Skeletal muscle tissue (tissue), 4 donors: ENCODE measurements around the gene TRAM2. TPM values are rescaled to one million over a fixed set of nuclear protein-coding genes. Genes with fewer than 3 reads are reported as not detected.

ENCODE experiments used
- H3K27ac ChIP-seq: one replicate; pipeline ENCODE4 v1.7.0; 2013; ENCODE audit warnings: mild to moderate bottlenecking, low read depth, low read length, inconsistent platforms
- H3K27me3 ChIP-seq, 3 donors: one replicate each; pipeline ENCODE4 v1.7.0; 2013; ENCODE audit warnings: low read length in 3 of 3; ENCODE audit not compliant: control insufficient read depth in 3 of 3, insufficient read depth in 3 of 3
- H3K36me3 ChIP-seq, 3 donors: one replicate each; pipeline ENCODE4 v1.7.0; 2013; ENCODE audit warnings: low read length in 3 of 3; ENCODE audit not compliant: control insufficient read depth in 3 of 3, insufficient read depth in 3 of 3
- H3K4me1 ChIP-seq, 3 donors: one replicate each; pipeline ENCODE4 v1.7.0; 2013; ENCODE audit warnings: low read length in 3 of 3, mild to moderate bottlenecking in 3 of 3; ENCODE audit not compliant: control insufficient read depth in 3 of 3, insufficient read depth in 3 of 3
- H3K4me3 ChIP-seq, 3 donors: one replicate each; pipeline ENCODE4 v1.7.0; 2013; ENCODE audit warnings: low read length in 3 of 3
- H3K9ac ChIP-seq, 3 donors: one replicate each; pipeline ENCODE4 v1.7.0; 2013; ENCODE audit warnings: low read length in 3 of 3, mild to moderate bottlenecking in 3 of 3, moderate library complexity in 2 of 3, low read depth in 1 of 3
- H3K9me3 ChIP-seq, 3 donors: one replicate each; pipeline ENCODE4 v1.7.0; 2013; ENCODE audit warnings: low read length in 3 of 3; ENCODE audit not compliant: control insufficient read depth in 3 of 3
- total RNA-seq: library from RNA; depleted of rRNA; stranded (reverse); fragments of >200 nt; gene quantifications from one replicate; pipeline ENCODE4 v1.2.3, GENCODE V29; 2014
- donor health status: Osteomylitis.

TRAM2 gene
- total RNA-seq, 1 donor from 2014 or later = 13.6 TPM

GRCh38 chr6:52549428-52549827 lies 27.4 kb downstream of the TRAM2 start:
- no peak overlapping the region for H3K4me3 ChIP-seq
- no peak overlapping the region for H3K9ac ChIP-seq
- H3K36me3 ChIP-seq = no peaks in the 10 kb centered on the region
- H3K4me1 ChIP-seq = peaks cover 33 to 45% (median 35%) of the 10 kb centered on the region in 3 donors
- peaks cover 0 to 2% (median 0%) of the 10 kb centered on the region in 3 donors for H3K27me3 ChIP-seq
- H3K9me3 ChIP-seq = no peaks in the 10 kb centered on the region
- H3K27ac ChIP-seq = no peak overlapping the region

GRCh38 chr6:52548999-52549398 lies 27.9 kb downstream of the TRAM2 start:
- no peak overlapping the region for H3K27ac ChIP-seq
- peaks cover 0 to 2% (median 0%) of the 10 kb centered on the region in 3 donors for H3K27me3 ChIP-seq
- peaks cover 33 to 49% (median 35%) of the 10 kb centered on the region in 3 donors for H3K4me1 ChIP-seq
- no peak overlapping the region for H3K4me3 ChIP-seq
- no peaks in the 10 kb centered on the region for H3K36me3 ChIP-seq
- no peak overlapping the region for H3K9ac ChIP-seq
- H3K9me3 ChIP-seq = no peaks in the 10 kb centered on the region

- H3K27me3 ChIP-seq = peaks cover 0 to 2% (median 0%) of the 10 kb centered on the region in 3 donors
- no peak overlapping the region for H3K9ac ChIP-seq
Measured at GRCh38 chr6:52548353-52548713, 28.5 kb downstream of the TRAM2 start.

GRCh38 chr6:52547647-52548352 lies 29.1 kb downstream of the TRAM2 start:
- Histone ChIP-seq H3K27ac (no peak overlapping the region), H3K36me3 (no peaks in the 10 kb centered on the region), H3K4me1 (peaks cover 33 to 54% (median 35%) of the 10 kb centered on the region in 3 donors), H3K27me3 (peaks cover 0 to 2% (median 0%) of the 10 kb centered on the region in 3 donors), H3K9ac (no peak overlapping the region), H3K4me3 (no peak overlapping the region), H3K9me3 (no peaks in the 10 kb centered on the region)

More at GRCh38 chr6:52548353-52548713, 28.5 kb downstream of the TRAM2 start:
- no peak overlapping the region for H3K4me3 ChIP-seq
- no peaks in the 10 kb centered on the region for H3K36me3 ChIP-seq
- no peak overlapping the region for H3K27ac ChIP-seq
- peaks cover 33 to 54% (median 35%) of the 10 kb centered on the region in 3 donors for H3K4me1 ChIP-seq
- no peaks in the 10 kb centered on the region for H3K9me3 ChIP-seq

- Histone ChIP-seq H3K27me3 (peaks cover 0 to 2% (median 0%) of the 10 kb centered on the region in 3 donors), H3K36me3 (no peaks in the 10 kb centered on the region), H3K4me1 (peaks cover 24 to 47% (median 26%) of the 10 kb centered on the region in 3 donors), H3K9ac (no peak overlapping the region), H3K9me3 (no peaks in the 10 kb centered on the region), H3K4me3 (no peak overlapping the region), H3K27ac (no peak overlapping the region)
Measured at GRCh38 chr6:52546678-52547077, 30.2 kb downstream of the TRAM2 start.

GRCh38 chr6:52546192-52546591 lies 30.7 kb downstream of the TRAM2 start:
- no peak overlapping the region for H3K4me3 ChIP-seq
- H3K9ac ChIP-seq = no peak overlapping the region
- peaks cover 0 to 2% (median 0%) of the 10 kb centered on the region in 3 donors for H3K27me3 ChIP-seq
- H3K9me3 ChIP-seq = no peaks in the 10 kb centered on the region
- no peaks in the 10 kb centered on the region for H3K36me3 ChIP-seq
- peaks cover 21 to 42% (median 21%) of the 10 kb centered on the region in 3 donors for H3K4me1 ChIP-seq
- no peak overlapping the region for H3K27ac ChIP-seq

- Histone ChIP-seq H3K9me3 (no peaks in the 10 kb centered on the region), H3K27ac (no peak overlapping the region), H3K36me3 (no peaks in the 10 kb centered on the region), H3K27me3 (peaks cover 0 to 2% (median 0%) of the 10 kb centered on the region in 3 donors), H3K9ac (no peak overlapping the region), H3K4me3 (no peak overlapping the region), H3K4me1 (peaks cover 14 to 39% (median 19%) of the 10 kb centered on the region in 3 donors)
Measured at GRCh38 chr6:52545406-52546119, 31.3 kb downstream of the TRAM2 start.

- H3K4me3 ChIP-seq = no peak overlapping the region
- no peaks in the 10 kb centered on the region for H3K36me3 ChIP-seq
- H3K27me3 ChIP-seq = peaks cover 0 to 2% (median 0%) of the 10 kb centered on the region in 3 donors
- H3K9ac ChIP-seq = no peak overlapping the region
- H3K4me1 ChIP-seq = peaks cover 8 to 39% (median 12%) of the 10 kb centered on the region in 3 donors
- no peak overlapping the region for H3K27ac ChIP-seq
- no peaks in the 10 kb centered on the region for H3K9me3 ChIP-seq
Measured at GRCh38 chr6:52544602-52545405, 32.1 kb downstream of the TRAM2 start.

- no peak overlapping the region for H3K9ac ChIP-seq
- no peak overlapping the region for H3K27ac ChIP-seq
- H3K27me3 ChIP-seq = peaks cover 0 to 2% (median 0%) of the 10 kb centered on the region in 3 donors
- peaks cover 7 to 35% (median 9%) of the 10 kb centered on the region in 3 donors for H3K4me1 ChIP-seq
- no peaks in the 10 kb centered on the region for H3K36me3 ChIP-seq
- no peaks in the 10 kb centered on the region for H3K9me3 ChIP-seq
- no peak overlapping the region for H3K4me3 ChIP-seq
Measured at GRCh38 chr6:52543729-52544601, 32.9 kb downstream of the TRAM2 start.
